Astrocyte of the cerebellum (primary cell): ENCODE measurements around the gene AKR1C8.
"Not testable (repeated sequence)": the region's sequence is repeated elsewhere in the genome, so short reads cannot be mapped to it uniquely, and the experiment has no call there.

Experiments
- DNase-seq: peaks from one replicate; pipeline ENCODE4 v3.0.0-alpha.2; 2011; ENCODE audit warnings: low read depth
- H3K4me3 ChIP-seq: 2 replicates; pipeline ENCODE4 v1.5.1; 2011; ENCODE audit warnings: mild to moderate bottlenecking, low read depth, low read length, moderate library complexity
- CTCF ChIP-seq: IDR thresholded peaks from 2 replicates; pipeline ENCODE4 v1.5.1; 2012; ENCODE audit warnings: low read length, low read depth, moderate library complexity, mild to moderate bottlenecking; ENCODE audit errors: missing control alignments
- in situ Hi-C: cut with HindIII; loops from 2 replicates; pipeline ENCODE4 v1.10.0; 2017; ENCODE audit warnings: low sequenced_read_pairs

AKR1C8 gene

GRCh38 chr10:5211696-5212536 lies 27.0 kb upstream of the AKR1C8 start:
- DNase-seq = no peak
- no peak for TF ChIP-seq CTCF
- H3K4me3 ChIP-seq = no peak overlapping the region
- in situ Hi-C loops = no loop called here

GRCh38 chr10:5210261-5210660 lies 25.3 kb upstream of the AKR1C8 start:
- in situ Hi-C loops, H3K4me3 ChIP-seq, DNase-seq: not testable (repeated sequence)

GRCh38 chr10:5209776-5210175 lies 24.8 kb upstream of the AKR1C8 start:
- in situ Hi-C loops, H3K4me3 ChIP-seq, DNase-seq: not testable (repeated sequence)

GRCh38 chr10:5206799-5207198 lies 21.8 kb upstream of the AKR1C8 start:
- no peak overlapping the region for H3K4me3 ChIP-seq
- no peak for DNase-seq
- TF ChIP-seq CTCF = no peak
- in situ Hi-C loops = no loop called here

GRCh38 chr10:5199398-5199797 lies 14.4 kb upstream of the AKR1C8 start:
- no peak for TF ChIP-seq CTCF
- H3K4me3 ChIP-seq = no peak overlapping the region
- in situ Hi-C loops = no loop called here
- no peak for DNase-seq

- in situ Hi-C loops = no loop called here
- TF ChIP-seq CTCF = no peak
Observed at GRCh38 chr10:5198386-5198785, 13.4 kb upstream of the AKR1C8 start.

GRCh38 chr10:5196702-5197113 lies 11.8 kb upstream of the AKR1C8 start, which contains the start of gene AKR1C4:
Gene AKR1C4, plus strand, starts transcription at chr10:5196837. Its CDS starts 31 bp downstream, at chr10:5196868.
- in situ Hi-C loops = no loop called here
- DNase-seq = no peak
- no peak within 1 kb of the TSS for H3K4me3 ChIP-seq
- no peak for TF ChIP-seq CTCF

More at GRCh38 chr10:5198386-5198785, 13.4 kb upstream of the AKR1C8 start:
- DNase-seq = no peak
- no peak overlapping the region for H3K4me3 ChIP-seq
